Neural progenitor cell (in vitro differentiated cells): Measurements from ENCODE around the gene BCL2A1.

Experiments used
- EZH2 ChIP-seq: fragments of 200-600 bp; sonication (generic); IDR thresholded peaks from 2 replicates; pipeline ENCODE4 v1.6.1; 2017; ENCODE audit warnings: antibody characterized with exemption, mild to moderate bottlenecking, moderate library complexity
- EZH2phosphoT487 ChIP-seq: fragments of 200-600 bp; sonication (generic); IDR thresholded peaks from 2 replicates; pipeline ENCODE4 v1.6.1; 2017; ENCODE audit warnings: antibody characterized with exemption
- TF ChIP-seq, protein P1 (sequence below): fragments of 200-600 bp; sonication (generic); IDR thresholded peaks from 2 replicates; pipeline ENCODE4 v1.5.1; 2017; ENCODE audit warnings: antibody characterized with exemption, mild to moderate bottlenecking

DNA sequence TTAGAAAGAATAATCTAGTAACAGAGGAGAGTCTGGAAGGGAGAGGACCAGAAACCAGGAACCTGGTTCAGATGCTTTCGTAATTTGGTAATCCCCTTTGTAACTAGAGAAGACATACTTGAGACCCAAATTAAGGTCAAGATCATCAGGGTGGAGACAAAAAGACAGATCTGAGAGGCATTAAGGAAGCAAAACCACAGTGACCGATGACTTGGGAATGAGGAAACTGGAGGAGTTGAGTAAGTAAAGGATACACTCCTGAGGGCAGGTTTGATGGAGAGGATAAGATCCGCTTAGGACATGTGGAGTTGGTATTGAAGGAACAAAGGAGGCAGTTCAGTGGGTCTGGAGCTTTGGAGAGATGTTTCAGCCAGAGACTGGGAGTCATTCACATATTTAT is 23.6 kb upstream of the BCL2A1 start:
- no peak for TF ChIP-seq EZH2
- TF ChIP-seq, protein P1, sequence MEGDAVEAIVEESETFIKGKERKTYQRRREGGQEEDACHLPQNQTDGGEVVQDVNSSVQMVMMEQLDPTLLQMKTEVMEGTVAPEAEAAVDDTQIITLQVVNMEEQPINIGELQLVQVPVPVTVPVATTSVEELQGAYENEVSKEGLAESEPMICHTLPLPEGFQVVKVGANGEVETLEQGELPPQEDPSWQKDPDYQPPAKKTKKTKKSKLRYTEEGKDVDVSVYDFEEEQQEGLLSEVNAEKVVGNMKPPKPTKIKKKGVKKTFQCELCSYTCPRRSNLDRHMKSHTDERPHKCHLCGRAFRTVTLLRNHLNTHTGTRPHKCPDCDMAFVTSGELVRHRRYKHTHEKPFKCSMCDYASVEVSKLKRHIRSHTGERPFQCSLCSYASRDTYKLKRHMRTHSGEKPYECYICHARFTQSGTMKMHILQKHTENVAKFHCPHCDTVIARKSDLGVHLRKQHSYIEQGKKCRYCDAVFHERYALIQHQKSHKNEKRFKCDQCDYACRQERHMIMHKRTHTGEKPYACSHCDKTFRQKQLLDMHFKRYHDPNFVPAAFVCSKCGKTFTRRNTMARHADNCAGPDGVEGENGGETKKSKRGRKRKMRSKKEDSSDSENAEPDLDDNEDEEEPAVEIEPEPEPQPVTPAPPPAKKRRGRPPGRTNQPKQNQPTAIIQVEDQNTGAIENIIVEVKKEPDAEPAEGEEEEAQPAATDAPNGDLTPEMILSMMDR = no peak
- TF ChIP-seq EZH2phosphoT487 = no peak
